ENCODE measurements around the gene PEX3. TPM values are rescaled to one million over a fixed set of nuclear protein-coding genes. Genes with fewer than 3 reads are reported as not detected.

PEX3 gene
- total and polyA plus RNA-seq, 8 donors, result 2.8 to 9.6 (median 6.6) TPM

DNA sequence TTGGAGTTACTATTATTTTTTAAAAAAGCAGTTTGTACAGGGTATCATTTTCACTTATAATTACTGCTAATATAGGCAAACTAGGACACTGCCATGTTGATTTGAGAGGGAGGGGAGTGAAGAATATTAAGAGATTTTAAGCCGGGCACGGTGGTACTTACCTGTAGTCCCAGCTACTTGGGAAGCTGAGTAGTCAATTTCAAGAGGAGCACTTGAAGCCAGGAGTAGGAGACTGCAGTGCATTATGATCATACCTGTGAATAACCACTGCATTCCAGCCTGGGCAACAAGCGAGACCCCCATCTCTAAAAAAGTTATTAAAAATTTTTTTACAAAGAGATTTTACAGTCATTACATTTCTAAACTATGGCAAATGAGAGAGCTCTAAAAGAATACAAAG lies 35.8 kb upstream of the PEX3 start:
- Histone ChIP-seq H3K36me3 (no peaks in the 10 kb centered on the region), H3K4me1 (no peaks in the 10 kb centered on the region), H3K27ac (no peak overlapping the region), H3K4me3 (no peak overlapping the region), H3K27me3 (no peaks in the 10 kb centered on the region), H3K9me3 (no peaks in the 10 kb centered on the region)
- FAIRE-seq, result no peak
- no peak for ATAC-seq
- TF ChIP-seq, protein P1, sequence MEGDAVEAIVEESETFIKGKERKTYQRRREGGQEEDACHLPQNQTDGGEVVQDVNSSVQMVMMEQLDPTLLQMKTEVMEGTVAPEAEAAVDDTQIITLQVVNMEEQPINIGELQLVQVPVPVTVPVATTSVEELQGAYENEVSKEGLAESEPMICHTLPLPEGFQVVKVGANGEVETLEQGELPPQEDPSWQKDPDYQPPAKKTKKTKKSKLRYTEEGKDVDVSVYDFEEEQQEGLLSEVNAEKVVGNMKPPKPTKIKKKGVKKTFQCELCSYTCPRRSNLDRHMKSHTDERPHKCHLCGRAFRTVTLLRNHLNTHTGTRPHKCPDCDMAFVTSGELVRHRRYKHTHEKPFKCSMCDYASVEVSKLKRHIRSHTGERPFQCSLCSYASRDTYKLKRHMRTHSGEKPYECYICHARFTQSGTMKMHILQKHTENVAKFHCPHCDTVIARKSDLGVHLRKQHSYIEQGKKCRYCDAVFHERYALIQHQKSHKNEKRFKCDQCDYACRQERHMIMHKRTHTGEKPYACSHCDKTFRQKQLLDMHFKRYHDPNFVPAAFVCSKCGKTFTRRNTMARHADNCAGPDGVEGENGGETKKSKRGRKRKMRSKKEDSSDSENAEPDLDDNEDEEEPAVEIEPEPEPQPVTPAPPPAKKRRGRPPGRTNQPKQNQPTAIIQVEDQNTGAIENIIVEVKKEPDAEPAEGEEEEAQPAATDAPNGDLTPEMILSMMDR (IDR thresholded peaks at IDR 0.05), result no peak
- intact Hi-C loops (cut with DNase I), result no loop called here
- no peak for DNase-seq
- WGBS, 2 donors, result 90 to 94% methylated on average over 3 of the region's 3 CpGs

DNA sequence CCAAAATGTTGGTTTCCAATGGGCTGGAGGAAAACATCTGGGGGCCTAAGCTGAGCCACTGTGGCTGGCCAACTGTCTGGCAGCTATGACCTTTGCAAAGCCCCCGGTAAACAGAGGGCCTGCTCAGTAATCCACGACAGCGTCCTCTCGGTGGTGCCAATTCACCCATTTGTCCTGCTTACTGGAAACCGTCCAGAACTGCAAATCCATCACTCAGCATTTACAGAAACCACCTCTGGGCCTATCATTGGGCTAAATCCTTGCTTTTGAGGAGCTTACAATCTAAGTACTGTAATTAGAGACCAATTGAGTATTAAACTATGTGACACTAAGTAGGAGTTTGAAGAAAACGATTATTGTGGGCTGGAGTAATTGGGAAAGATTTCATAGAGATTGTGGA lies 31.1 kb upstream of the PEX3 start:
- Histone ChIP-seq H3K27ac (no peak overlapping the region), H3K9me3 (no peaks in the 10 kb centered on the region), H3K4me3 (no peak overlapping the region), H3K27me3 (no peaks in the 10 kb centered on the region), H3K36me3 (no peaks in the 10 kb centered on the region), H3K4me1 (no peaks in the 10 kb centered on the region)
- no peak for ATAC-seq
- TF ChIP-seq, protein P1 (IDR thresholded peaks at IDR 0.05), result no peak
- DNase-seq, result no peak
- 79 to 85% methylated on average over 6 of the region's 6 CpGs for WGBS, 2 donors
- no peak for FAIRE-seq
- intact Hi-C loops (cut with DNase I), result no loop called here

DNA sequence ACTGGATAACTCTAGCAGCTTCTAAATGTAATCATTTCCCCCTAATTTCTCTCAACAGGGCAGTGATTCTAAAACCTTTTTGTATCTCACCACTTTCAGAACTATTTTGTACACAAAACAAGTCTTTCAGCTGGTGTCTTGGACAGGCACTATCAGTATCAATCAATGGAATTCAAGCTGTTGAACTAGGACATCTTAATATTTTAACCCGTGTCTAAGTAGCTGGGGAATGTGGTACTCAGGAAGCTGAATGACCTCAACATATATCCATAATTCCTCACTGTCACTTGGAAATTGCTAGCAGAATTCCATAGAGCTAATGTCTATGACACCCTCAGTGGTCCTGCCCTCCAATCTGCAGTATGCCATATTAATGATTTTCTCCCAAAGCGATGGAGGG lies 24.6 kb upstream of the PEX3 start:
- no peaks in the 10 kb centered on the region for H3K9me3 ChIP-seq
- H3K4me1 ChIP-seq, result no peaks in the 10 kb centered on the region
- H3K36me3 ChIP-seq, result no peaks in the 10 kb centered on the region
- FAIRE-seq (no peak), ATAC-seq (no peak), DNase-seq (no peak)
- WGBS, 2 donors, result 77 to 80% methylated on average over 2 of the region's 2 CpGs
- no peak overlapping the region for H3K4me3 ChIP-seq
- H3K27ac ChIP-seq, result no peak overlapping the region
- H3K27me3 ChIP-seq, result no peaks in the 10 kb centered on the region
- TF ChIP-seq, protein P1 (IDR thresholded peaks at IDR 0.05), result no peak
- intact Hi-C loops (cut with DNase I), result loop anchor here in 1 of 3 donors (10.0 kb wide), 1 partner anchor 731 kb away; no protein-coding TSS in a partner anchor

DNA sequence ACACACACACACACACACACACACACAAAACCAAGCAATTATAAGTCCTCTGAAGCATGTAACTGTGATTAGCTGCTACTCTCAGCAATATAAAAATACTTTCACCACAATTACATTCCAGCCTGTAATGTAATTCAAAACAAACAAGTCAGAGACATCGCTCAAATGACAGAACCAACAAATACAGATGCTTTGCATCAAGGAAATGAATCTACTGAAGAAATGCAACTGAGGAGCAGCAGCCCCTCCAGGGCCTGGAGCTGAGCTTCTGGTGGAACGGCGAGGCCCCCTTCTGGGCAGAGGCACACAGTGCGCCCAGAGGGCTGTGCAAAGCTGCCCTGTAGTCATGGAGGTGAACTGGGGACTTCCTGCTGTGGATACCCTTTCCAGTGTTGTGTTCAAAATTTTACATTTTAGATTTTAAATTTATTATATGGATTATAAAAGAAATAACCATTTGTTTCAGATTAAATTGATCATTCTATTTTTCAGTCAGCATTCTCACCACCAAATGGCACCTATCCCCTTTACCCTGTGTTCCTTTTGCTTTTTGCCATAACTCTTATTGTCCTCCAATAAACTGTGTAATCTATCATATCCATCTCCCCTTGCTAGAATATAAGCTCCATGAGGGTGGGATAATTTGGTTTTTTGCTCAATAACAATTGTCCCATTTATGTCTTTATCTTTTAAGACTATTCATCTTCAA lies 23.3 kb upstream of the PEX3 start:
- no peak overlapping the region for H3K27ac ChIP-seq
- TF ChIP-seq, protein P1 (IDR thresholded peaks at IDR 0.05), result peak; percentile 54 to 83 (median 80)
- DNase-seq (peak; percentile 23 to 80 (median 55)), FAIRE-seq (no peak), ATAC-seq (peak; percentile 71 to 98 (median 96))
- WGBS, 2 donors, result 33 to 40% methylated on average over 4 of the region's 4 CpGs
- H3K9me3 ChIP-seq, result no peaks in the 10 kb centered on the region
- H3K36me3 ChIP-seq, result no peaks in the 10 kb centered on the region
- H3K4me1 ChIP-seq, result no peaks in the 10 kb centered on the region
- intact Hi-C loops (cut with DNase I), result loop anchor here in 1 of 3 donors (10.0 kb wide), 1 partner anchor 732 kb away; no protein-coding TSS in a partner anchor
- no peak overlapping the region for H3K4me3 ChIP-seq
- no peaks in the 10 kb centered on the region for H3K27me3 ChIP-seq

DNA sequence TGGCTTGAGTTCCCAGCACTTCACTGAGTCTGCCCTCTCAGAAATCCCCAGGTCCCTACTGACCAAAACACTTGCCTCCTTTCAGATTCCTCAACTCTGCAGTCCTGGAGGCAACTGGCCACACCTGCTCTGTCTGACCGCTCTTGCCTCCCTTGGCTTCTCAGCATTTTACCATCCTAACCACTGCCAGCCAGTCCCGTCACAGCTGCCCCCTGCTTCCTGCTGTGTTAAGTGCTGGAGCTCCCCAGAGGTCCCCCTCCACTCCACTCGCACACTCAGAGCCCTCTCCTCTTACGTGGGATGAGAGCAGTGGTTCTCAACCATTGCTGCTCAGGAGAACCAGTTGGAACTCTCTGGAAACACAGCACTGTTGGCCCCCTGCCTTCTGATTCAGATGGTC lies 20.6 kb upstream of the PEX3 start:
- DNase-seq (no peak), FAIRE-seq (no peak), ATAC-seq (no peak)
- intact Hi-C loops (cut with DNase I), result loop anchor here in 1 of 3 donors (10.0 kb wide), 1 partner anchor 735 kb away; no protein-coding TSS in a partner anchor
- no peaks in the 10 kb centered on the region for H3K36me3 ChIP-seq
- no peaks in the 10 kb centered on the region for H3K4me1 ChIP-seq
- H3K27ac ChIP-seq, result no peak overlapping the region
- no peak overlapping the region for H3K4me3 ChIP-seq
- H3K9me3 ChIP-seq, result no peaks in the 10 kb centered on the region
- WGBS, 2 donors, result 90 to 95% methylated on average over 4 of the region's 4 CpGs
- no peaks in the 10 kb centered on the region for H3K27me3 ChIP-seq
- TF ChIP-seq, protein P1 (IDR thresholded peaks at IDR 0.05), result no peak
